ENCODE data around the gene SH2D4B.

The SH2D4B gene

DNA sequence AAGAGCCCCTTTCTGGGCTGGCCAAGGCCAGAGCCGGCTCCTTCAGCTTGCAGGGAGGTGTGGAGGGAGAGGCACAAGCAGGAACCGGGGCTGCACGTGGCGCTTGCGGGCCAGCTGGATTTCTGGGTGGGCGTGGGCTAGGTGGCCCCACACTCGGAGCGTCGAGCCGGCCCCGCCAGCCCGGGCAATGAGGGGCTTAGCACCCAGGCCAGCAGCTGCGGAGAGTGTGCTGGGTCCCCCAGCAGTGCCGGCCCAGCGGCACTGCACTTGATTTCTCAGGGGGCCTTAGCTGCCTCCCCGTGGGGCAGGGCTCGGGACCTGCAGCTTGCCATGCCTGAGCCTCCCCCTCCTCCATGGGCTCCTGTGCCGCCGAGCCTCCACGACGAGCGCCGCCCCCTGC, 48.1 kb downstream of the SH2D4B start:
- no peak for DNase-seq (ENCODE audit: extremely low read depth in 1 of 2, low read depth in 1 of 2)

DNA sequence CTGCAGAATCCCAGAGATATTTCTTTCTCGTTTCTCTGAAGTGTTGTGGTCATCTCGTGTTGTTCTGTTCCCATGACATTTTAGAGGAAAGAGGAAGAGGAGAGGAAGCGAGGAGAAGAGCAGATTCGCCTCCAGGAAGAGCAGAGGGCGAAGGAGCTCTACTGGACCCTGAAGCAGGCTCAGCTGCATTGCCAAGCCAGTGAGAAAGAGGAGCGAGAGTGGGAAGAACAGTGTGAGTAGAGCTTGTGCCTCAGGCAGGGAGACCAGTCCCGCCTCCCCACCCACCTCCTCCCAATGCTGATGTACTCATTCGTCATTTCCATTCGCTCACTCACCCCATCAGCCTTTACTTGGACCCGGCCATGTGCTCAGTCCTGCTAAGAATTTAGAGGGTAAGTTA, 50.8 kb downstream of the SH2D4B start:
- DNase-seq (ENCODE audit: extremely low read depth in 1 of 2, low read depth in 1 of 2), result no peak

DNA sequence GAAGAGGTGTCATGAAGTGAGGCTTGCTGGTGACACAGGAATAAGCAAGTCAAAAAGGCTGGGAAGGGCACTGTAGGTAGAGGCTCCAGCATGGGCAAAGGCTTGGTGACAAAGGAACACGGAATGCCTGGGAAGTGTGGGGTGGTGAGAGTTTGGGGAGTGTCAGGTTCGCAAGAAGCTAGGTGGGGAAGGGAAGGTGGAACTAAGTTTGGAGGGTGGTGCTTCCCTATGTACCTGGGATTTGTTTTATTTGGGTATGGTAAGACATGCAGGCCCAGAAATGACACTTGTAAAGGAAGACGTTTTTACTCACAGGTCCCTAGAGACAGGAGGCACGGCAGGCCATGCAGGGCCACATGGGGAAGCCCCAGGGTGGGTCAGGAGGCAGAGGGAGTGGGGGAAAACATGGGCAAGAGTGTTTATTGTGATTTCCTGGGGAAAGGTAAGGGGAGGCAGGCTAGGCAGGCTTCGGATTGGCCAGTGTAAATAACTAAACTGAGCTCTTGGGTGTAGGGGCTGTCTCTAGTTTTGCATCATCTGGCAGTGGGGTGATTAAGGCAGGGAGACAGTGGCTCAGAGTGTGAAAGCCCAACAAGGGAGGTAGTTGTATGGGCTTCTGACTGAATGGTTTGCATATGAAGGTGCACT, 52.1 kb downstream of the SH2D4B start:
- DNase-seq (ENCODE audit: extremely low read depth in 1 of 2, low read depth in 1 of 2), result no peak

DNA sequence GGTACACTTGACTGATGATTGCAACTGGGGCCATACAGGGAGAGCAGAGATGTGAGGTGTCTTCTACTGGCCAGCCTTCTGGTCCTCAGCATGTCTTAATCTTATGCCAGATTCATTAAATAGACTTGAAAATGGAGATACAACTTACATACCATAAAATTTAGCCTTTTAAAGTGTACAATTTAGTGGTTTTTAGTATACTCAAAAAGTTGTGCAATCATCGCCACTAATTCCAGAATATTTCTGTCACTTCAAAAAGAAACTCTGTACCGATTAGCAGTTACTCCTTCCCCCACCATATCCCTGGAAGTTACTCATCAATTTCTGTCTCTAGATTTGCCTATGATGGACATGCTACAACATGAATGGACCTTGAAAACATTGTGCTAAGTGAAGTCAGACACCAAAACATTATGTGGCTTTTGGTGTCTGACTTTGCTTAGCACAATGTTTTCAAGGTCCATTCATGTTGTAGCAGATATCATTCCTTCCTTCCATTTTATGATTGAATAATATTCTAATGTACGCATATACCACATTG, 53.0 kb downstream of the SH2D4B start:
- DNase-seq (ENCODE audit: extremely low read depth in 1 of 2, low read depth in 1 of 2), result no peak

DNA sequence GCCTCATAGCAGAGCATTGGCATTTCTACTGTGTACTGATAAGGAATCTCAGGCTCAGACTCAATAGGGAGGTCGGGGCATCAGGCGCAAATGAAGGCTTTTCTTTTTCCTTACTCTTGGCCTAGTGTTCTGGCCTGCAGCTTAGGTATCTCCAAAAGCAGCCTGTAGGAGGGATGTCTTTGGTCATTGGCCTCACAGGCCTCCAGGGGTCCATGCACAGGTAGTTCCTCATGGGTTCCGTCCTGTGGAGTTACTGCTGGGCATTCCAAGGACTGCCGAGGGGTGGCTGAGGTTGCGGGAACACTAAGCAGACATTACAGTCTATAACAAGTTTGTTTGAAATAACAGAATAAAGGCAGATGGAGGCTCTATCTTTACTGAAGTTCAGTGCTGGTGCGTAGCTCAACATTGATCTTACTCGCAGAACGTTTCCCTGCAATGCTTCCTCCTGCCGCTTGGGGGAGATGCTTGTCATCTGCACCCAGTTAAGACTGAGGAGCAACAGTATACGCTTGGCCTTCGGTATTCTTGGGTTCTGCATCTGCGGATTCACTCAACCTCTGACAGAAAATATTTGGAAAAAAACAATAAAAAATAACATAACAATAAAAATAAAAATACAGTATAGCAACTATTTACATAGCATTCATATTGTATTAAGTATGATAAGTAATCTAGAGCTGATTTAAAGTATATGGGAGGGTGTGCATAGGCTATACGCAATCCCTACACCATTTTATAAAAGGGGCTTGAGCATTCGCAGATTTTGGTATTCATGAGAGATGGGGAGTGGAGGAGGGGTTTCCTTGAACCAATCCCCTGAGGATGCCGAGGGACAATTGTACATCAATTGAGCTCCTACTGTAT, 58.9 kb downstream of the SH2D4B start:
- no peak for DNase-seq (ENCODE audit: extremely low read depth in 1 of 2, low read depth in 1 of 2)

DNA sequence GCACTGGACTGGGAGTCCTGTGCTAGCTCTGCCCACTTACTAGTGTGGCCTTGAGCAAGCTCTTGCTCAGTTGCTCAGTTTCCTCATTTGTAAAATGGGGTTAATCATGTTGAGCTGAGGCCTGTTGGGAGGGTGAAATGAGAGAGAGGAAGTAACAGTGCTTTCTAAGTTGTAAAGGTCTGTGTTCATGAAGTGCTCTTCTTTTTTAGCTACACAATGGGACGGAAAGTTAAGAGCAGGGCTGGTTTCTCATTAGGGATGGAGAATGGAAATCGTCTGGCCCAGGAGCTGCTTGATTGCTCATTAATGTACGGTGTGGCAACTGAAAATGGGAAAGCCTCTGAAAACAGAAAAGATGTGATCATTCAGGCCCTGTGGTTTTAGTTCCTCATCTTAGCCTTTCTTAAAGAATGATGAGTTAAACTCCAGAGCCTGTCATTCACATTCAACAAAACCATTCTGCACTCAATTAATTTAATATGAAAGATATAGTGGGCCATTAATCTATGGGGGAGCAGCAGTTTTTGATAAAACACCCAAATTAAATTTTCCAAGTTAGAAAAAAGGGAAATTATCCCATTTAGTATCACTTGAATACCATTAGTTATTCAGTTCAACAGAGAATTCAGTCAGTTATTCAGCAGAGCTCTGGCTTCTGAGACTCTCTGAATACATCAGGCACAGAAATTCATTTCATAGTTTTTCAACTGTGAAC, 60.5 kb downstream of the SH2D4B start:
- no peak for DNase-seq (ENCODE audit: extremely low read depth in 1 of 2, low read depth in 1 of 2)

DNA sequence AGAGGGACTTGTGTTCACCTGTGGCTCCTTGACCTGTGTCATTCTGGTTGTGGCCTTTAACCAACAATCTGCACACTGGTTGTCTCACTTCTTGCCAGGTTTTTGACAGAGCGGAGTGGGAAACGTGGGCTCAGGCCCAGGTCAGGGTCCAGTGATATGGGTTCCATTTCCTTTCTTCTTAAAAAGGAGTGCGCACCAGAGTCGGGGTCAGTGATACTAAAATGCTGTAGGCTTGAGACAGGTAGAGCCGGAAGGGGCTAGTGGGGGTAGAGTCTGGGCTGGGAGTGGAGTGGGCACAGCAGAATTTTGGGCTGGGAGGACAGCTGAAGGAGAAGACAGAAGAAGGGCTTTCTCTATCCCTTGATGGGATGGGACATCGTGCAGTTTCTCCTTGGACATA, 61.2 kb downstream of the SH2D4B start:
- no peak for DNase-seq (ENCODE audit: extremely low read depth in 1 of 2, low read depth in 1 of 2)

DNA sequence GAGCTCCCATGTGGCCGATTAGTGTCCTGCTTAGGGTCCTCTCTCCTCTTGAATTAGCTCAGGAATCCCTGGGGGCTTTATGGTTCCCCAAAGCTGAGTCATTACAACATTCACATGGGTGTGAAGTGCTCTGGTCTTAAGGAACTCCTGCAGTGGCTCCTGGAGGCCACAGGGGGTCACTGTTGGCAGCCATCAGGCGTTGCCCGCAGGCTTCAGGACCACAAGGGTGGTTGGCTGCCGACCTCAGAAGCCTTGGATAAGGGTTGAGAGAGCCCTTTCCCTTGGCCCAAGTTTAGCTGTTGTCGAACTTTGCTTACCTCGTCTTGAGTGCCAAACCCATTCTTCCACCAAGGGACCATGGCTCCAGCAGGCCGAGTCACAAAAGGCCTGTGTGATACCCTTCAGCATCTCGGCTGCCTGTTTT, 61.7 kb downstream of the SH2D4B start:
- no peak for DNase-seq (ENCODE audit: extremely low read depth in 1 of 2, low read depth in 1 of 2)

DNA sequence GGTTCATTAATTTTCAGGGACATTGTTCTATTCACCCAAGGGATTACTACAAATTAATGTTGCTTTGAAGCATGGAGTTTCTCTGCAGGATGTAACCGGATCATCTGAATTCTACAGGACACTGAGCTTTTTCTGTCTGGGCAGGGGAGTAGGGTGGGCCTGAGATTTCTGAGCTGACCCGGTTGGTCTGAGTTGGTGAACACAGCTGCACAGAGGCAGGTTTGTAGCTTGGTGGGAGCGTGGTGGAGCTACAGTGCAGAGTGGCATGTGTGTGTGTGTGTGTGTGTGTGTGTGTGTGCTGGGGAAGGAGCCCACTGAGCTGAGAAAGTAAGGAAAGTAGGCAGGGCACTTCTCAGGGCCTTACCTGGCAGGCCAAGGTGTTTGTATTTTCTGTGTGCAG, 62.6 kb downstream of the SH2D4B start:
- no peak for DNase-seq (ENCODE audit: extremely low read depth in 1 of 2, low read depth in 1 of 2)

DNA sequence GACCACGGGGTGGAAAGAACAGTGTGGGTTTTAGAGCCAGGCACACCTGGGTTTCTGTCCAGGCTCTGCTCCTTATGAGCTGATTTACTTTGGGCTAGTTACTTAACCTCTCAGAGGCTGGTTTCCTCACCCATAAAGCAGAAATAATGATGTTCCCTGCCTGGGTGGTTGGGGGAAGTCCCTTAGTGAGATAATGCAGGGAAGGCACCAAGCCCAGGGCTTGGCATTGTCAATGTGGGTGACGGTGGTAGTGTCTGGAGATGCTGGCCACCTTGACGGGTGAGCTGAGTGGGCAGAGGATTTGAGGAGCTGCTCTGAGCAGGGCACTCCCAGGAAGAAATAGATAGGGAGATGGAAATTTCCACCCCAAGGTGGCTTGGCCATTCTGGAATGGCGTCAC, 65.2 kb downstream of the SH2D4B start:
- no peak for DNase-seq (ENCODE audit: extremely low read depth in 1 of 2, low read depth in 1 of 2)

DNA sequence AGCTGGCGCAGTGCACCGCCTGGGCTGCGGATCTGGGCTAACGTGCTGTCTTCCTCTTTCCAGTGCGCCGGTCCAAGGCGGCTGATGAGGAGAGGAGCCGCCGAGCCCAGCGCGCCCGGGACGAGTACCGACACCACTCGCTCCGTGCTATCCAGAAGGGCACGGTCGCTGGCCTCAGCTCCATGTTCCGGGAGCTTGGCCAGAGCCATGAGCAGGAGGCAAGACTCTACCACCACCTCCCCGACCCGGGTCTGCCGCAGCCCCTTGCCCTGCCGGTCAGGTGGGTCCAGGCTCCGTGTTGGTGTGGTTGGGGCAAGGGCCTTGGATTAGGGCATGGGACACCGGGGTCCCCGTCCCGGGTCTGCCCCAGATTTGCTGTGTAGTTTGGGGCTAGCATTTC, 65.8 kb downstream of the SH2D4B start:
- DNase-seq (ENCODE audit: extremely low read depth in 1 of 2, low read depth in 1 of 2), result no peak

DNA sequence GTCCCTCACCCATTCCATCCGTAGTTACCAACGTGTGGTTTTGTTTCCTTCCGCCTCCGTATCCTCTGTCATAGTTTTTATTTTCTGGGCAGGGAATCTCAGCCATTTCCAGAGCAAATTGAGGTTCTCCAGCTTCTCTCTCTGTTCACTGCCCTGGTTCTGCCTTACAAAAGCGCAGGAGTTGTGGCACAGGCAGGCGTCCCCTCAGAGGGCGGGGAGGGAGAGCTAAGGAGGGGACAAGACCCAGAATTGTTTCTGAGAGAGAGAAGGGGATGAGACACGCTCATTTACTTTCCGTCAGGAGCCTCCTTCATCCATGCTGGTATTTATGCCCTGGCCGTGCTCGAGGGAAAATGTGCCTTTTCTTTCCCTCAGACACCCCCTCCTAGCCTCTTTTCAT, 71.0 kb downstream of the SH2D4B start:
- no peak for DNase-seq (ENCODE audit: extremely low read depth in 1 of 2, low read depth in 1 of 2)

DNA sequence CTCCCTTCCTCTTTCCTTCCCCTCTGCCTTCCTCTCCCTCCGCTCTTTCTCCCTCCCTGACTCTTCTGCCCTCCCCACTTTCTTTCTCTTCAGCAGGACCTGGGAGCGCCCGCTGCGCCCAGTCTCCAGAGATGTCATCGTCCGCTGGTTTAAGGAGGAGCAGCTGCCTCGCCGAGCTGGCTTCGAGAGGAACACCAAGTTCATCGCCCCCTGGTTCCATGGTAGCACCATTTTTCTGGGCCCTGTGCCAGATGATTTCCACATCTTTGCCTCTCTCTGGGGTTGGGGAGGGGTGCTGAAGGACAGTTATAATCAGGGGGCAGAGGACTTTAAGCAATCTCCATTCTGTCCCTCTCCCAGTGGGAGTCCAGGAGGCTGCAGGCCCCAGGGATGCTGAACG, 71.6 kb downstream of the SH2D4B start:
- DNase-seq (ENCODE audit: extremely low read depth in 1 of 2, low read depth in 1 of 2), result no peak

DNA sequence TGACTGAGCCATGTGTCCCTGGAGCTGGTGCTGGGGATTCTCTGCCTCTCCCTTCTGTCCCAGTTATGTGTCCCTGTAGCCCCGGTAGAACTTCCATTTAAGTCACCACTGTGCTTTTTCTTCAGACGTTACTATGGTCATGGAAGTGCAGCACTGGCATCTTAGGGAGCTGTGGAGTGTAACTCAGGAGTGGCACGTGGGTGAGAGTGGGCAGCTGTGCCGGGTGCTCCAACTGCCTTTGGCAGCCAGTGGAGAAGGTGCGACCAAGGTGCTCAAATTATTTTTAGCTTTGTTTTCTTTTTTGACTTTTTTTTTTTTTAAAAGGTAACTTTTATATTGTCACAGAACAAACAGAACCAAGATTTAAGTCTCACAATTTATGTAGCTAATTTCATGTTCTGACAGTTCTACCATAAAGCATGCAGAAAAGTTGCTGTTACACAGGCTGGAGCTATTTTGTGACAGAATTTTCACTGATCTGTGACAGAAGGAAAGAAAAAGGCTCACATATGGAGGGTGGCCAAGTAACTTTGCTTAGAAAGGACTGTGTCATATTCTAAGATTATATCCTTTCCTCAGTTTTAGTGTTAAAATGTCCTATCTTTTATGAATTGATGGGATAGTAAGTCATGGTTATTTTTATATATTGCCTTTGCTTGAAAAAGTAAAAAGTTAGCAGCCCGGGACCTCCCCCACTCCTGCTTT, 73.9 kb downstream of the SH2D4B start:
- DNase-seq (ENCODE audit: extremely low read depth in 1 of 2, low read depth in 1 of 2), result no peak

DNA sequence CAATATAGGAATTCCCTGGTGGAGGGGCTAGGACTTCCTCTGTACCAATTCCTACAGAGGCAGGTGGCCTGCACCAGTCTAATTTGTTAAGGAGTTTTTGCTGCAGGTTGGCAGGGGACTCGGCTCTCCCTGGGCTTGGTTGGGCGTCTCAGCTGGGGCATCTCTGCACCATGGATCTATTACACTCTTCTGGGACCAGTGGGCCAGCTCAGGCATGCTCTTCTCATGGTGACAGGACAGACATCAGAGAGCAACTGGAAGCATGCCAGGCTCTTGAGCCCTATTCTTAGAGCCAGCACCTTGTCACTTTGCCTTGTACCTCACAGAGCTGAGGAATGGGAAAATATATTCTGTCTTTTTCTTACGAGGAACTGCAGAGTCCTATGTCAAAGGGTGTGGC, 74.6 kb downstream of the SH2D4B start:
- DNase-seq (ENCODE audit: extremely low read depth in 1 of 2, low read depth in 1 of 2), result no peak

DNA sequence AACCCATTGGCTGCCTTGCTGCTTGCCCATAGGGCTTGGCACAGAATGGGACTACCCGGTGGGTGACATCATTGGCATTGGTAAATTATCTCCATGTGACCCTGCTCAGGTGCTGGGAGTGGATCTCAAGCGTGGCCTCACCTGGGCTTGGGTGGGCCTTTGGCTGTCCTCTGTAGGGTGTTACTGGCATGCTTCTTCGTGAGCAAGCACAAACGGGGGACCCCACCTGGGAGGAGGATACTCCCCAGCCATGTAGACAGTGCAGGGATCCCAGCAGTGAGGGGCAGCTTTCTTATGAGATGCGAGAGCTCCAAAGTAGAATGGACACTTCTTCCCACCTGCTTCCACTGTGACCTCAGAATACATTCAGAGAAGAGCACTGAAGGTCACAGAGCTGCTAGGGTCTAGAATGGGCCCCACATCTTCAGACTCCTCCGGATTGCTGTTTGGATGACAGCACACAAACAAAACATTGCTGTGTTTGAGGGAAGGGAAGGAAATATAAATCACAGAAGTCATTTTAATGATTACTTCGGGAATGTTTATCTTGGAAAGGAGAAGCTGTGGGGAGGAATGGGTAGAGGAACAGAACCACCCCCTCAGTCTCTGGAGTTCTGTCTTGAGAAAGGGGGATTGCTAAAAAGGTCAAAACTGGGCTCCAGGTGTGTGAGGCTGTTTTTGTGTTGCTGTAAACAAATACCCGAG, 75.9 kb downstream of the SH2D4B start:
- DNase-seq (ENCODE audit: extremely low read depth in 1 of 2, low read depth in 1 of 2), result no peak

DNA sequence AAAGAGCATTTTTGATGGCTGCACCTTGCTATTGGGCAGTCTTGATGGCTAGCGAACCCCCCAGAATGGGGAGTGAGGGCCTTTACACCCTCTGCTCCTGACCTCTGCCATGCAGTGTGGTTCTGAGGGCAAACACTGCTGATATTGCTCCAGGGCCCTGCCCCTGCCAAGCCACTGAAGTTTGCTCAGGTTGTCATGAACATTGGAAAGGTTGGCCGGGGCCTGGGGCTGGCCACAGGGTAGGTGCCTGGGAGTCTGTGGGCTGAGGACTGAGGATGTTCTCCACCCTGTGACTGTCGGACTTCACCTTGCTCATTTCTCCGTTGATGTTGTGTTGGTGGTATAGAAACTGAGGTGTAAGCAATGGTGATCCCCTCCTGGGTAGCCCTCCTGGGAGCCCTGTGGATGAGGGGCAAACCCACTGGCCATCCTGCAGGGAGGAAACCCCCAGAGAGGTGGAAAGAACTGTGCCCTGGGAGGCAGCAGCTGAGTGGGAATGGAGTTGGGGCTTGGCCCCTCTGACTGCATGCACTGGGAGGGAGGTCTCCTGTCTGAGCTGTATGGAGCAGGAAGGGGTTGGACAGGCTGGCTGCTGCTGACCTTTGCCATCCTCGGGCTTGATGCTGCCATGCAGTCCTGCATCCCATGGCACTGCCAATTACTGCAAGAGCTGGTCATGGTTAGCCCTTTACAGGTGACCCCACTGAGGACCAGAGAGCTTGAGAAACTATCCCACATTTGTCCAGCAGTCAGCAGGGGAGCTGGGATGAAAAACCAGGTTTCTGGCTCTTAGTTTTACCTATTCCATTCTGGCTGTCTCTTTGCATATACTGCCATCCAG, 77.1 kb downstream of the SH2D4B start:
- no peak for DNase-seq (ENCODE audit: extremely low read depth in 1 of 2, low read depth in 1 of 2)

DNA sequence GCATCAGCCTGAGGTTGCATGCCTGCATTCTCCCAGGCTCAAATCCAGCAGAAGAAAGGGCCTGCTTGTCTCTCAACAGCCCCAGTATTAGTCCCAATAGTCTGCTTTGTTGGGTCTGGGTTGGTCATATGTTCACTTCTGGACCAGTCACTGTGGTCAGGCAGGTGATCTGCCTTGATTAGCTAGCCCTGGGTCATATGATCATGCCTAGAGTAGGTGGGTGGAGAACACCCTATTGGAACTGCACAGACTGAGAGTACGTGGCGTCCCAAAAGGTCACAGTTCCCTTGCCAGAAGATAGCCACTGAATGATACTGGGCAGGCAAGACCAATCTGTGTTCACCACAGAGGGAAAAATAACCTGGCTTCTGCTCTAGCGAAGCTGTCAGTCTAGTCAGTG, 80.1 kb downstream of the SH2D4B start:
- DNase-seq (ENCODE audit: extremely low read depth in 1 of 2, low read depth in 1 of 2), result no peak

DNA sequence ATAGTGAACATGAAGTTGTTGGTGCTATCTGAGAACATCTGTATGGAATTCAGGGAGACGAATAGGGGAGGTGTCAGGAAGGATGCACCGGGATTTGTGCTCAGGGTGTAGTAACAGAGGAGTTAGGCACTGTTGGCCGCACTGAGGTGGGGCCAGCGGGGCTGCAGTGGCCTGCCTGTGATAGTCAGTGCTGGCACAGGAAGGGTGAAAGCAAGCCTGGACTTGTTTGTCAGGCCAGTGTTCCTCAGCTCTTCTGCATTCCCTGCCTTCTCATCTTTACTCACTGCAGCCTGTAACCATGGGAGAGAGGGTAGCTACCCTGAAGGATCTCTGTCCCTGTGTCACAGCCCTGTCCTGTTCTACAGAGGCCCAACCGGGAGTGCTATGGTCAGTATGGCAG, 81.3 kb downstream of the SH2D4B start:
- no peak for DNase-seq (ENCODE audit: extremely low read depth in 1 of 2, low read depth in 1 of 2)

DNA sequence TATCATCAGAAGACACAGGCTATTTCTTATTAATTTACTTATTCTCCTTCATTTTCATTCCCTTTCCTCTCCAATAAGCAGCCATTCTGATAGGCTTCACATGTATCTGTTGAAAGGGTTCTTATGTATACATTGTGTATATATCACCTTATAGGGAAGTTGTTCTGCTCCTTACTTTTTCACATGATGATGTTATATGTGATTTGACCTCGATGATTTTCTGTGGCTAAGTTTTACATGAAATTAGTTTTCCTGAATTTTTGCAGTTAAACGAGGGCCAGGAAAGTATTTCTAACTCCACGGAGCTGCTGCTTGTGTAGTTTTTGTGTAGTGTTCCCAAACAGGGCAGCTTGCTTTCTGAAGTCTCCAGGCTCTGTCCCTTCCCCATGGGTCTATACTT, 84.5 kb downstream of the SH2D4B start:
- no peak for DNase-seq (ENCODE audit: extremely low read depth in 1 of 2, low read depth in 1 of 2)
